T47D (cell line): Measurements from ENCODE around the gene YWHAQ.
"Not testable (repeated sequence)": the region's sequence is repeated elsewhere in the genome, so short reads cannot be mapped to it uniquely, and the experiment has no call there.

ENCODE experiments used
- DNase-seq, 2 experiments: peaks; one replicate each; pipeline versions ENCODE4 v3.0.0 to v3.0.0-alpha.2; 2011 to 2012; ENCODE audit warnings: low read depth in 1 of 2, low spot score in 1 of 2
- JUND ChIP-seq: IDR thresholded peaks from 2 replicates; pipeline ENCODE4 v1.6.1; 2012; ENCODE audit warnings: low read depth
- in situ Hi-C: cut with HindIII; loops from 2 replicates; pipeline ENCODE4 v1.10.0; 2016; ENCODE audit warnings: low sequenced_read_pairs, low pct_unique_long_range_greater_than_20kb

The YWHAQ gene

GRCh38 chr2:9592699-9593098, 38.1 kb downstream of the YWHAQ start:
- no peak for TF ChIP-seq JUND
- no peak for DNase-seq

GRCh38 chr2:9590641-9591040, 40.2 kb downstream of the YWHAQ start:
- no peak for TF ChIP-seq JUND
- in situ Hi-C loops: no loop called here
- no peak for DNase-seq

More at GRCh38 chr2:9592699-9593098, 38.1 kb downstream of the YWHAQ start:
- in situ Hi-C loops: no loop called here

GRCh38 chr2:9586465-9586864, 44.3 kb downstream of the YWHAQ start:
- no peak for TF ChIP-seq JUND
- in situ Hi-C loops: no loop called here
- no peak for DNase-seq

- TF ChIP-seq JUND: no peak
- in situ Hi-C loops: no loop called here
- DNase-seq: no peak
Observed at GRCh38 chr2:9585486-9585885, 45.3 kb downstream of the YWHAQ start.

GRCh38 chr2:9584902-9585301, 45.9 kb downstream of the YWHAQ start:
- DNase-seq, in situ Hi-C loops: not testable (repeated sequence)

- in situ Hi-C loops: no loop called here
- no peak for TF ChIP-seq JUND
- DNase-seq: no peak
Observed at GRCh38 chr2:9582624-9583023, 48.2 kb downstream of the YWHAQ start.

- in situ Hi-C loops: no loop called here
- no peak for DNase-seq
- TF ChIP-seq JUND: no peak
Observed at GRCh38 chr2:9578467-9579235, 52.1 kb downstream of the YWHAQ start.

- no peak for DNase-seq
- in situ Hi-C loops: no loop called here
- no peak for TF ChIP-seq JUND
Observed at GRCh38 chr2:9574331-9574730, 56.5 kb downstream of the YWHAQ start.

GRCh38 chr2:9573840-9574239, 57.0 kb downstream of the YWHAQ start:
- no peak for DNase-seq
- TF ChIP-seq JUND: no peak
- in situ Hi-C loops: no loop called here

GRCh38 chr2:9573013-9573720, 57.6 kb downstream of the YWHAQ start:
- in situ Hi-C loops: no loop called here
- DNase-seq: no peak
- no peak for TF ChIP-seq JUND

- DNase-seq: peak in 1 of 2 experiments; percentile 10
- TF ChIP-seq JUND: no peak
- in situ Hi-C loops: no loop called here
Observed at GRCh38 chr2:9570182-9571060, 60.4 kb downstream of the YWHAQ start.

- DNase-seq: peak in 1 of 2 experiments; percentile 50
- no peak for TF ChIP-seq JUND
- in situ Hi-C loops: no loop called here
Observed at GRCh38 chr2:9565436-9566153, 65.2 kb downstream of the YWHAQ start.

GRCh38 chr2:9560628-9561027, 70.2 kb downstream of the YWHAQ start:
- no peak for TF ChIP-seq JUND
- in situ Hi-C loops: no loop called here
- DNase-seq: no peak
